Measurements from ENCODE around the gene CTRL. TPM values are rescaled to one million over a fixed set of nuclear protein-coding genes. Genes with fewer than 3 reads are reported as not detected.
A peak's percentile ranks its signal among the peaks of the same experiment; 100 is the strongest.

CTRL gene
- total and polyA plus RNA-seq, 8 donors: 0.50 to 7.1 (median 5.3) TPM; not detected in 1

DNA sequence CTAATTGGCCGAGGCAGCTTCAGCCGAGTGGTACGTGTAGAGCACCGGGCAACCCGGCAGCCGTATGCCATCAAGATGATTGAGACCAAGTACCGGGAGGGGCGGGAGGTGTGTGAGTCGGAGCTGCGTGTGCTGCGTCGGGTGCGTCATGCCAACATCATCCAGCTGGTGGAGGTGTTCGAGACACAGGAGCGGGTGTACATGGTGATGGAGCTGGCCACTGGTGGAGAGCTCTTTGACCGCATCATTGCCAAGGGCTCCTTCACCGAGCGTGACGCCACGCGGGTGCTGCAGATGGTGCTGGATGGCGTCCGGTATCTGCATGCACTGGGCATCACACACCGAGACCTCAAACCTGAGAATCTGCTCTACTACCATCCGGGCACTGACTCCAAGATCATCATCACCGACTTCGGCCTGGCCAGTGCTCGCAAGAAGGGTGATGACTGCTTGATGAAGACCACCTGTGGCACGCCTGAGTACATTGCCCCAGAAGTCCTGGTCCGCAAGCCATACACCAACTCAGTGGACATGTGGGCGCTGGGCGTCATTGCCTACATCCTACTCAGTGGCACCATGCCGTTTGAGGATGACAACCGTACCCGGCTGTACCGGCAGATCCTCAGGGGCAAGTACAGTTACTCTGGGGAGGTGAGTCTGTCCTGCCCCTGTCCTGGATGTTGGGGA, 22.5 kb downstream of the CTRL start:
- Histone ChIP-seq H3K27ac (no peak overlapping the region), H3K36me3 (peaks cover 0 to 39% of the 10 kb centered on the region in 2 donors), H3K27me3 (no peaks in the 10 kb centered on the region), H3K4me1 (no peaks in the 10 kb centered on the region), H3K4me3 (no peak overlapping the region), H3K9me3 (no peaks in the 10 kb centered on the region)
- TF ChIP-seq, protein P1, sequence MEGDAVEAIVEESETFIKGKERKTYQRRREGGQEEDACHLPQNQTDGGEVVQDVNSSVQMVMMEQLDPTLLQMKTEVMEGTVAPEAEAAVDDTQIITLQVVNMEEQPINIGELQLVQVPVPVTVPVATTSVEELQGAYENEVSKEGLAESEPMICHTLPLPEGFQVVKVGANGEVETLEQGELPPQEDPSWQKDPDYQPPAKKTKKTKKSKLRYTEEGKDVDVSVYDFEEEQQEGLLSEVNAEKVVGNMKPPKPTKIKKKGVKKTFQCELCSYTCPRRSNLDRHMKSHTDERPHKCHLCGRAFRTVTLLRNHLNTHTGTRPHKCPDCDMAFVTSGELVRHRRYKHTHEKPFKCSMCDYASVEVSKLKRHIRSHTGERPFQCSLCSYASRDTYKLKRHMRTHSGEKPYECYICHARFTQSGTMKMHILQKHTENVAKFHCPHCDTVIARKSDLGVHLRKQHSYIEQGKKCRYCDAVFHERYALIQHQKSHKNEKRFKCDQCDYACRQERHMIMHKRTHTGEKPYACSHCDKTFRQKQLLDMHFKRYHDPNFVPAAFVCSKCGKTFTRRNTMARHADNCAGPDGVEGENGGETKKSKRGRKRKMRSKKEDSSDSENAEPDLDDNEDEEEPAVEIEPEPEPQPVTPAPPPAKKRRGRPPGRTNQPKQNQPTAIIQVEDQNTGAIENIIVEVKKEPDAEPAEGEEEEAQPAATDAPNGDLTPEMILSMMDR (IDR thresholded peaks at IDR 0.05): no peak
- DNase-seq: no peak
- no peak for ATAC-seq
- intact Hi-C loops (cut with DNase I): no loop called here

DNA sequence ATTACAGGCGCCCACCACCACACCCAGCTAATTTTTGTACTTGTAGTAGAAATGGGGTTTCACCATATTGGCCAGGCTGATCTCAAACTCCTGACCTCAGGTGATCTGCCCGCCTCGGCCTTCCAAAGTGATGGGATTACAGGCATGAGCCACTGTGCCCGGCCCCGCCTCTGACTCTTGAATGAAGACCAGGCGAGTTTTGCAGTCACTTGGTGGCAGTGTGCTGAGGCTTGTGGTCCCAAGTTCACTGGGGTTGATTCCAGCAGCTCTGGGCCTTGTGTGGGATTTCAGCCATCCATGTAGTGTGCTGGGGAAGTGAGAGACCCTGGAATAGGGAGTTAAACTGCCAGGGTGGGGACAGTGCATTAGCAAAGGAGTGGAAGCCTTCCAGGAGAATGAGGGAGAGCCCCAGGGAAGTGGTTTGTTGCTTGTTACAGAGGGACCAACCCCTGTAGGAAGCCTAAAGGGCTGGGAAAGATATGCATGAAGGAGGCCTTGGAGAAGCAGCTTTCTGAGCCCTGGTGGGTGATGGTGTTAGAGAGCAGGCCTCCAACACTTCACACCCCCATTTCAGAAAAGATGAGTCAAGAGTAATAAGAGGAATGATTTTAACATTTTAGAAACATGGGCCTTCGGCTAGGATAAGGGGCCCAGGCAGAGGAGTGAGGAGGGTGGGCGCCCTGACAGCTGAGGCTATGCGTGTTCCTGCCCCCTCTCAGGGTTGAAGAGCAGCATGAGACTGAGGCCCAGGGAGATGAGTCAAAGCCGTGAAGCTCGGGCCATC, 24.1 kb downstream of the CTRL start:
- Histone ChIP-seq H3K27ac (no peak overlapping the region), H3K9me3 (no peaks in the 10 kb centered on the region), H3K27me3 (no peaks in the 10 kb centered on the region), H3K4me1 (peaks cover 0 to 5% of the 10 kb centered on the region in 2 donors), H3K4me3 (no peak overlapping the region), H3K36me3 (peaks cover 0 to 48% of the 10 kb centered on the region in 2 donors)
- DNase-seq (no peak), ATAC-seq (no peak)
- TF ChIP-seq, protein P1 (IDR thresholded peaks at IDR 0.05): no peak
- intact Hi-C loops (cut with DNase I): no loop called here

DNA sequence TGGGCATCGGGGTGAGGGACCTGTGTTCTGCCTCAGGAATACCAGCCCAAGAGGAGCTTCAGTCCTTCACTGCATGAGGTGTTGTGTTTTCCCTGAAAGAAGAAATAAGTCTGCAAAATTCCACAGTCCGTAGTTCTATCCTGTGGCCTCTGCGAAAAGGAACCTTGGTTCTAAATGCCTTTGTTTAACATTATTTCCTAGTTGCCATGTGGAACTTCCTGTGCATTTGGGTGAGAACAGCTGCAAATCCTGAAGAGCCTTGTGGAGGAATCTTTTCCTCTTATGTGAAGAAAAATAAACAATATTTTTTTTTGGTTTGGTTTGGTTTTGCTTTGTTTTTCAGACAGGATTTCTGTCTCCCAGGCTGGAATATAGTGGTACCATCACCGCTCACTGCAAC, 28.8 kb downstream of the CTRL start:
- Histone ChIP-seq H3K27me3 (no peaks in the 10 kb centered on the region), H3K4me1 (peaks cover 0 to 14% of the 10 kb centered on the region in 2 donors), H3K27ac (peak overlapping the region in 1 of 2 donors; percentile 13), H3K4me3 (no peak overlapping the region), H3K9me3 (no peaks in the 10 kb centered on the region), H3K36me3 (peaks cover 0 to 14% of the 10 kb centered on the region in 2 donors)
- TF ChIP-seq, protein P1 (IDR thresholded peaks at IDR 0.05): no peak
- ATAC-seq: no peak
- intact Hi-C loops (cut with DNase I): no loop called here
- no peak for DNase-seq

DNA sequence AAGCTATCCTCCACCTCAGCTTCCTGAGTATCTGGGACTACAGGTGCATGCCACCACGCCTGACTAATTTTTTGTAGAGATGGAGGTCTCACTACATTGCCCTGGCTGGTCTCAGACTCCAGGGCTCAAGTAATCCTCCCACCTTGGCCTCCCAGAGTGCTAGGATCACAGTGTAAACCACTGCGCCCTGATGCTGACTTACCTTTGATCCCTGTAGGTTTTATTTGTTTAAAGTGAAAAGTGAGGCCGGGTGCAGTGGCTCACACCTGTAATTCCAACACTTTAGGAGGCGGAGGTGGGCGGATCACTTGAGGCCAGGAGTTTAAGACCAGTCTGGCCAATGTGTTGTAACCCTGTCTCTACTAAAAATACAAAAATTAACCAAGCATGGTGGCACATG, 29.9 kb downstream of the CTRL start:
- H3K4me3 ChIP-seq: no peak overlapping the region
- no peaks in the 10 kb centered on the region for H3K27me3 ChIP-seq
- TF ChIP-seq, protein P1 (IDR thresholded peaks at IDR 0.05): no peak
- peaks cover 0 to 23% of the 10 kb centered on the region in 2 donors for H3K4me1 ChIP-seq
- H3K36me3 ChIP-seq: peaks cover 0 to 14% of the 10 kb centered on the region in 2 donors
- DNase-seq: no peak
- intact Hi-C loops (cut with DNase I): no loop called here
- ATAC-seq: no peak
- no peak overlapping the region for H3K27ac ChIP-seq
- no peaks in the 10 kb centered on the region for H3K9me3 ChIP-seq

DNA sequence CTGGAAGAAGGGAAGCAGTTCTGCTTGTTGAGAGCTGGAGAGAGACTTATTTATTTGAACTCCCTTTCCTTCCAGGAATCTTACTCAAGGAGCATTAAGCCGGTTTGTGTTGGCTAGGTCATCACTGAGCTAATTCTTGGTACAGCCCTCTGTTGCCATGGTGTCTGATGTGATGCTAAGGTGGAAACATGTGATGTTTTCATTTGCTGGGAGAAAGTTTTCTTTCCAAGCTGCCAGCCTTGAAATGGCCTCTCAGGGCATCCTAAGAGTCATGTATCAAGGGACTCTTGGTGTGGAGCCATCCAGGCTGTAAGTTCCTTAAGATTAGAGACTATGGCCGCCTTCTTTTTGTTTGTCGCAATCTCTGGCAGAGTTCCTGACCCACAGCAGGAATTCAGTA, 34.4 kb downstream of the CTRL start:
- no peak for DNase-seq
- Histone ChIP-seq H3K4me3 (no peak overlapping the region), H3K36me3 (peaks cover 0 to 6% of the 10 kb centered on the region in 2 donors), H3K27me3 (no peaks in the 10 kb centered on the region), H3K4me1 (peaks cover 6 to 57% of the 10 kb centered on the region in 2 donors), H3K27ac (peak overlapping the region in 1 of 2 donors; percentile 41), H3K9me3 (no peaks in the 10 kb centered on the region)
- TF ChIP-seq, protein P1 (IDR thresholded peaks at IDR 0.05): no peak
- ATAC-seq: peak; percentile 9
- intact Hi-C loops (cut with DNase I): no loop called here
